ENCODE data around the gene GLIPR2. TPM values are rescaled to one million over a fixed set of nuclear protein-coding genes. Genes with fewer than 3 reads are reported as not detected.

Gene GLIPR2
- total RNA-seq, 1 experiment from 2014 or later: 0.96 TPM

DNA sequence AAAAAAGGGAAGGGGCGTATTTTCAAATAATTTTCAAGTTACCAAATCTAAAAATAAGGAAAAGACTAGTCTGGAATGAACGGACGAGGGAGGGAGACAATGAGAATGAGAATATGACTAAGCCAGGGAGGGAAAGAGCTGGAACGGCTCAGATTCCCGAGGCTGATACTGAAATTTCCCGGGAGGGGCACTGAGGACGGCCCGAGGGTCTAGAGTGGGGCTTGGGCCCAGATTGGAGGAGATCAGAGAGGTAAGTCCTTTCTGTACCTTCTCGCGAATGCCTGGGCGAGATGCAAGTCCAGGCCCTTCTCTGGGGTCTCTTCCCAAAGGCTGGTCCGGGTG is 29.3 kb downstream of the GLIPR2 start:
- no peaks in the 10 kb centered on the region for H3K9me3 Mint-ChIP-seq (ENCODE audit: unreplicated experiment)
- no peaks in the 10 kb centered on the region for H3K27me3 Mint-ChIP-seq (ENCODE audit: insufficient read depth, unreplicated experiment)
- H3K4me3 Mint-ChIP-seq (ENCODE audit: unreplicated experiment): no peak overlapping the region
- ChIA-PET CTCF (interaction anchor here (0.6 to 9.4 kb wide), 22 partner anchors 10 to 1253 kb away, joined by 3 to 106 read pairs (median 6); partner anchors contain the start of gene CLTA), POLR2A (interaction anchor here (0.7 to 2.4 kb wide), 2 partner anchors 25 to 310 kb away, joined by 3 to 15 read pairs; partner anchors contain the start of gene CLTA)
- H3K4me1 Mint-ChIP-seq (ENCODE audit: insufficient read depth, unreplicated experiment): peaks cover 8% of the 10 kb centered on the region
- TF ChIP-seq, protein P1, sequence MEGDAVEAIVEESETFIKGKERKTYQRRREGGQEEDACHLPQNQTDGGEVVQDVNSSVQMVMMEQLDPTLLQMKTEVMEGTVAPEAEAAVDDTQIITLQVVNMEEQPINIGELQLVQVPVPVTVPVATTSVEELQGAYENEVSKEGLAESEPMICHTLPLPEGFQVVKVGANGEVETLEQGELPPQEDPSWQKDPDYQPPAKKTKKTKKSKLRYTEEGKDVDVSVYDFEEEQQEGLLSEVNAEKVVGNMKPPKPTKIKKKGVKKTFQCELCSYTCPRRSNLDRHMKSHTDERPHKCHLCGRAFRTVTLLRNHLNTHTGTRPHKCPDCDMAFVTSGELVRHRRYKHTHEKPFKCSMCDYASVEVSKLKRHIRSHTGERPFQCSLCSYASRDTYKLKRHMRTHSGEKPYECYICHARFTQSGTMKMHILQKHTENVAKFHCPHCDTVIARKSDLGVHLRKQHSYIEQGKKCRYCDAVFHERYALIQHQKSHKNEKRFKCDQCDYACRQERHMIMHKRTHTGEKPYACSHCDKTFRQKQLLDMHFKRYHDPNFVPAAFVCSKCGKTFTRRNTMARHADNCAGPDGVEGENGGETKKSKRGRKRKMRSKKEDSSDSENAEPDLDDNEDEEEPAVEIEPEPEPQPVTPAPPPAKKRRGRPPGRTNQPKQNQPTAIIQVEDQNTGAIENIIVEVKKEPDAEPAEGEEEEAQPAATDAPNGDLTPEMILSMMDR (IDR thresholded peaks at IDR 0.05; ENCODE audit: unreplicated experiment): no peak
- no peak for DNase-seq (ENCODE audit: unreplicated experiment)
- BruUV-seq (replicated peaks): no TSS peak
- intact Hi-C loops (cut with micrococcal nuclease): loop anchor here (1.0 kb wide), 3 partner anchors 24 to 157 kb away; no protein-coding TSS in a partner anchor
- H3K27ac Mint-ChIP-seq (ENCODE audit: low read depth, unreplicated experiment): no peak overlapping the region
- H3K36me3 Mint-ChIP-seq (ENCODE audit: insufficient read depth, unreplicated experiment): no peaks in the 10 kb centered on the region

DNA sequence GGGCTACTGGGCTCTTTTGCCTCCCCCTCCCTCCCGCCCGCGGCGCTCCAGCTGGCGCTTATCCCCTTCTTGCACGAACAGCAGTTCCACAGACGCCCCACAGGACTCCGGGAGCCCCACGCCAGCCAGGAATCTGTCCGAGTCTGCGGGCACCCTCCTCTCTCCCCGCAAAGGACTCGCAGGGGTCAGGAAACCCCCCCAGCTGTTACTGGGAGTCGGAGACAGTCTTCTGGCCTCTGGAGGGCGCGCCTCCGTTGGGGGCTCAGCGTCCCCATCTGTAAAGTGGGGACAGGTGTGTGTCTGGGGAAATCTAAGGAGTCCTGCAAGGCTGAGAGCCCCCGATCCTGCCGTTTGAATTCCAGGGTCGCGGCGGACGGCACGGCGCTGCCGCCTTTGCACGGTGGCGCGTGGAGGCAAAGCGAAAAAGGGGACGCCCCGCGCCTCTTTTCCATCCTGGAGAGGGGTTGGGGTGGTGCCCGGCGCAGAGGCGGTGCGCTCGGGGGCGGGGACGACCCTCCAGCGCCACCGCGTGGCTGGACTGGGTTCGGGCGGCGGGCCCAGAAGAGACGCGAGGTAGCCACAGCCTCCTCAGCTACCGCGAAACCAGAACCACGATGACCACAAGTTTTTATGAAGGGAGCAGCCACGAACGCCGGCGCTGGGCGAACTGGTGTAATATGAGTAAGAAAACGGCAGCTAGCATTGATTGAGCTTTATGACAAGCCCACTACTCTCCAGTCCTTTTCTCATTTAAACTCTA is 29.8 kb downstream of the GLIPR2 start:
- Mint-ChIP-seq H3K4me1 (ENCODE audit: insufficient read depth, unreplicated experiment) (peaks cover 3% of the 10 kb centered on the region), H3K36me3 (ENCODE audit: insufficient read depth, unreplicated experiment) (no peaks in the 10 kb centered on the region), H3K9me3 (ENCODE audit: unreplicated experiment) (no peaks in the 10 kb centered on the region), H3K4me3 (ENCODE audit: unreplicated experiment) (peak overlapping the region; percentile 63), H3K27me3 (ENCODE audit: insufficient read depth, unreplicated experiment) (no peaks in the 10 kb centered on the region), H3K27ac (ENCODE audit: low read depth, unreplicated experiment) (no peak overlapping the region)
- BruUV-seq (replicated peaks): no TSS peak
- intact Hi-C loops (cut with micrococcal nuclease): loop anchor here (1.0 kb wide), 3 partner anchors 25 to 158 kb away; no protein-coding TSS in a partner anchor
- peak; percentile 72 for DNase-seq (ENCODE audit: unreplicated experiment)
- TF ChIP-seq, protein P1 (IDR thresholded peaks at IDR 0.05; ENCODE audit: unreplicated experiment): peak; percentile 90
- POLR2A ChIA-PET: interaction anchor here (0.6 to 2.4 kb wide), 4 partner anchors 11 to 63 kb away, joined by 3 to 15 read pairs (median 4); partner anchors contain the start of gene CLTA
- CTCF ChIA-PET: interaction anchor here (0.6 to 9.4 kb wide), 39 partner anchors 8 to 1252 kb away, joined by 3 to 106 read pairs (median 4); partner anchors contain the start of gene CLTA

DNA sequence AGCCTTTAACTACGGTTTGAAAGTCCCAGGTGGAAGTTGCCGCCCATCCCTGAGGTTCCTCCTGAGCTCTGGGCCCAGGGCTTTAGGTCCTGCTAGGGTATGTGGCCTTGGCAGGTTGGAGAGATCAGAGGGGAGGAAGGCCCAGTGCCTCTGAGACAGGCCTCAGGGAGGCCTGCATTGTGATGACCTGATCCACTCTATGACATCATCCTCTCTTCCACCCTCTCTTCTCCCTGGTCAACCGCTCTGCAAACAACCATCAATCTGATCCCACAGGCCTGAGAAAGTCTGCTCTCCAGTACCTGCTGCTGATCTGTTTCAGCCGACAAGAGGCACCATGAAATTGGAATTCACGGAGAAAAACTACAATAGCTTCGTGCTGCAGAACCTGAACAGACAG is 32.6 kb downstream of the GLIPR2 start, which contains the start of gene CCIN:
Gene CCIN, plus strand, starts transcription at position 223 of the 400 bp plus-strand sequence. Its CDS starts 115 bp downstream, at position 338.
- intact Hi-C loops (cut with micrococcal nuclease): no loop called here
- no peaks in the 10 kb centered on the region for H3K9me3 Mint-ChIP-seq (ENCODE audit: unreplicated experiment)
- TF ChIP-seq, protein P1 (IDR thresholded peaks at IDR 0.05; ENCODE audit: unreplicated experiment): no peak
- H3K27ac Mint-ChIP-seq (ENCODE audit: low read depth, unreplicated experiment): no peak within 1 kb of the TSS
- no peak for DNase-seq (ENCODE audit: unreplicated experiment)
- ChIA-PET CTCF (interaction anchor here (0.8 to 9.4 kb wide), 7 partner anchors 21 to 1041 kb away, joined by 3 to 106 read pairs (median 6); partner anchors contain the start of gene CLTA), POLR2A (interaction anchor here (1.0 kb wide), 2 partner anchors 14 to 21 kb away, joined by 3 read pairs; no protein-coding TSS in a partner anchor)
- no TSS peak for BruUV-seq (replicated peaks)
- no peaks in the 10 kb centered on the region for H3K27me3 Mint-ChIP-seq (ENCODE audit: insufficient read depth, unreplicated experiment)
- H3K4me1 Mint-ChIP-seq (ENCODE audit: insufficient read depth, unreplicated experiment): no peaks in the 10 kb centered on the region
- no peaks in the 10 kb centered on the region for H3K36me3 Mint-ChIP-seq (ENCODE audit: insufficient read depth, unreplicated experiment)
- H3K4me3 Mint-ChIP-seq (ENCODE audit: unreplicated experiment): no peak within 1 kb of the TSS

DNA sequence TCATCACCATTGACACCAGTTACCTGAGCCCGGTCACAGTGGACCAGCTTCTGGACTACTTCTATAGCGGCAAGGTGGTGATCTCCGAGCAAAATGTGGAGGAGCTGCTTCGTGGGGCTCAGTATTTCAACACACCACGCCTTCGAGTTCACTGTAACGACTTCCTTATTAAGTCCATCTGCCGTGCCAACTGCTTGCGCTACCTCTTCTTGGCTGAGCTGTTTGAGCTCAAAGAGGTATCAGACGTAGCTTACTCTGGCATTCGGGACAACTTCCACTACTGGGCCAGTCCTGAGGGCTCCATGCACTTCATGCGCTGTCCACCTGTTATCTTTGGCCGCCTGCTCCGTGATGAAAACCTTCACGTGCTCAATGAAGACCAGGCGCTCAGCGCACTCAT is 33.2 kb downstream of the GLIPR2 start:
- H3K36me3 Mint-ChIP-seq (ENCODE audit: insufficient read depth, unreplicated experiment): no peaks in the 10 kb centered on the region
- no peak overlapping the region for H3K4me3 Mint-ChIP-seq (ENCODE audit: unreplicated experiment)
- no peaks in the 10 kb centered on the region for H3K9me3 Mint-ChIP-seq (ENCODE audit: unreplicated experiment)
- no TSS peak for BruUV-seq (replicated peaks)
- intact Hi-C loops (cut with micrococcal nuclease): no loop called here
- H3K4me1 Mint-ChIP-seq (ENCODE audit: insufficient read depth, unreplicated experiment): no peaks in the 10 kb centered on the region
- TF ChIP-seq, protein P1 (IDR thresholded peaks at IDR 0.05; ENCODE audit: unreplicated experiment): no peak
- ChIA-PET POLR2A (interaction anchor here (1.0 kb wide), 1 partner anchor 14 kb away, joined by 3 read pairs; no protein-coding TSS in a partner anchor), CTCF (interaction anchor here (0.8 to 9.4 kb wide), 7 partner anchors 21 to 1041 kb away, joined by 3 to 106 read pairs (median 6); partner anchors contain the start of gene CLTA)
- DNase-seq (ENCODE audit: unreplicated experiment): no peak
- H3K27me3 Mint-ChIP-seq (ENCODE audit: insufficient read depth, unreplicated experiment): no peaks in the 10 kb centered on the region
- no peak overlapping the region for H3K27ac Mint-ChIP-seq (ENCODE audit: low read depth, unreplicated experiment)

All from MCF 10A (cell line).